Measurements from ENCODE around the gene PPP1R12B.

GRCh38 chr1:202452508-202452907 is 104.0 kb downstream of the PPP1R12B start:
- TF ChIP-seq CTCF (IDR thresholded peaks at IDR 0.05): no peak
- no peak for TF ChIP-seq POLR2A (IDR thresholded peaks at IDR 0.05)
